Activated naive CD4-positive, alpha-beta T cell treated with anti-CD3 and anti-CD28 coated beads for 36 hours (primary cell): ENCODE measurements around the gene SNORC. TPM values are rescaled to one million over a fixed set of nuclear protein-coding genes. Genes with fewer than 3 reads are reported as not detected.

Source experiments
- CTCF ChIA-PET: fragments of 350-600 bp; sonication (Branson Sonifier 250); formaldehyde crosslinking; loops from one replicate; lab custom pipeline; 2021; ENCODE audit warnings: antibody characterized with exemption; lab: Charles Lee
- DNase-seq: peaks from one replicate; pipeline ENCODE4 v3.0.0-alpha.2; 2020
- H3K27ac Mint-ChIP-seq: one replicate; pipeline ENCODE4 v1.8.0; 2021; ENCODE audit warnings: mild to moderate bottlenecking, mixed read lengths
- H3K27me3 Mint-ChIP-seq: one replicate; pipeline ENCODE4 v1.8.0; 2021; ENCODE audit warnings: low read depth, mixed read lengths
- H3K36me3 Mint-ChIP-seq: one replicate; pipeline ENCODE4 v1.8.0; 2021; ENCODE audit warnings: low read depth, mixed read lengths
- H3K4me1 Mint-ChIP-seq: one replicate; pipeline ENCODE4 v1.8.0; 2021; ENCODE audit warnings: low read depth, mixed read lengths
- H3K4me3 Mint-ChIP-seq: one replicate; pipeline ENCODE4 v1.8.0; 2021; ENCODE audit warnings: mild to moderate bottlenecking, moderate library complexity, mixed read lengths
- H3K9me3 Mint-ChIP-seq: one replicate; pipeline ENCODE4 v1.8.0; 2021; ENCODE audit warnings: mixed read lengths
- intact Hi-C: fragments of 100-400 bp; cut with micrococcal nuclease; formaldehyde crosslinking; loops from one replicate; pipeline ENCODE4 v1.15.1; 2023
- total RNA-seq, 2 experiments: library from RNA; stranded (reverse); gene quantifications; one replicate each; pipeline ENCODE4 v1.2.3, GENCODE V29; 2021

The SNORC gene
- total RNA-seq, 2 experiments from 2014 or later = 0.72 to 1.1 TPM

DNA sequence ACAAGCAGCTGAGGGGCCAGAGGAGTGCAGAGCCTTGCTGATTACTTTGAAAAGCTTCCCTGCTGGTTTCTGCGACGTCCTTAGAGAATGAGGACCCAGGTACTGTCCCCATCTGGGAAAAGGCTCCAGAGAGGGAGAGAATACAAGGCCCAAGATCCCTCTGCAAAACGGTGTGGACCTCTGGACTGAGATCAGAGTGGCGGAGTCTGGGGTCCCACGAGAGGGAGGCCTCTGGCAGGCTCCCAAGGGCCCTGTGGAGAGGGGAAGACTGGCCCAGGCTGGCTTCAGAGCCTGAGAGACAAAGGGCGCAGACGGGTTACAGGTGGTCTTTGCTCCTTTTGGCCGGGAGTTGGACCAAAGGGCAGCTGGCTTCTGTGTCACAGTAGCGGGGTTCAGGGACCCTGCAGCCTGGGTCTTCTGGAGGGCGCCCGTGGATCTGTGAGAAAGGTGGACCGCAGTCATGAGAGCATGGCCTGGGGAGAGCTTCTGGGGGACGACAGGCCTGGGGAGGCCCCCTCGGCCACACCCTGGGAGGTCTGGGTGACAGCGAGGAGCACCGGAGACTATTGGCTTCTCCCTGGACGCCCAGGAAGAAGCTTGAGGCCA is 805 bp downstream of the SNORC start:
- Mint-ChIP-seq H3K27me3 (peaks cover 14% of the 10 kb centered on the region), H3K27ac (no peak overlapping the region), H3K9me3 (no peaks in the 10 kb centered on the region), H3K4me1 (peaks cover 8% of the 10 kb centered on the region), H3K4me3 (no peak overlapping the region), H3K36me3 (no peaks in the 10 kb centered on the region)
- CTCF ChIA-PET = interaction anchor here (0.6 to 0.7 kb wide), 2 partner anchors 264 to 361 kb away, joined by 3 read pairs; no protein-coding TSS in a partner anchor
- intact Hi-C loops = no loop called here
- no peak for DNase-seq

- no peaks in the 10 kb centered on the region for H3K9me3 Mint-ChIP-seq
- peaks cover 14% of the 10 kb centered on the region for H3K27me3 Mint-ChIP-seq
- H3K36me3 Mint-ChIP-seq = no peaks in the 10 kb centered on the region
- CTCF ChIA-PET = interaction anchor here (0.7 kb wide), 1 partner anchor 264 kb away, joined by 3 read pairs; no protein-coding TSS in a partner anchor
- H3K4me1 Mint-ChIP-seq = peaks cover 8% of the 10 kb centered on the region
- DNase-seq = no peak
- intact Hi-C loops = no loop called here
- no peak overlapping the region for H3K4me3 Mint-ChIP-seq
- no peak overlapping the region for H3K27ac Mint-ChIP-seq
Measured at GRCh38 chr2:232871418-232871834, 1.4 kb downstream of the SNORC start.

DNA sequence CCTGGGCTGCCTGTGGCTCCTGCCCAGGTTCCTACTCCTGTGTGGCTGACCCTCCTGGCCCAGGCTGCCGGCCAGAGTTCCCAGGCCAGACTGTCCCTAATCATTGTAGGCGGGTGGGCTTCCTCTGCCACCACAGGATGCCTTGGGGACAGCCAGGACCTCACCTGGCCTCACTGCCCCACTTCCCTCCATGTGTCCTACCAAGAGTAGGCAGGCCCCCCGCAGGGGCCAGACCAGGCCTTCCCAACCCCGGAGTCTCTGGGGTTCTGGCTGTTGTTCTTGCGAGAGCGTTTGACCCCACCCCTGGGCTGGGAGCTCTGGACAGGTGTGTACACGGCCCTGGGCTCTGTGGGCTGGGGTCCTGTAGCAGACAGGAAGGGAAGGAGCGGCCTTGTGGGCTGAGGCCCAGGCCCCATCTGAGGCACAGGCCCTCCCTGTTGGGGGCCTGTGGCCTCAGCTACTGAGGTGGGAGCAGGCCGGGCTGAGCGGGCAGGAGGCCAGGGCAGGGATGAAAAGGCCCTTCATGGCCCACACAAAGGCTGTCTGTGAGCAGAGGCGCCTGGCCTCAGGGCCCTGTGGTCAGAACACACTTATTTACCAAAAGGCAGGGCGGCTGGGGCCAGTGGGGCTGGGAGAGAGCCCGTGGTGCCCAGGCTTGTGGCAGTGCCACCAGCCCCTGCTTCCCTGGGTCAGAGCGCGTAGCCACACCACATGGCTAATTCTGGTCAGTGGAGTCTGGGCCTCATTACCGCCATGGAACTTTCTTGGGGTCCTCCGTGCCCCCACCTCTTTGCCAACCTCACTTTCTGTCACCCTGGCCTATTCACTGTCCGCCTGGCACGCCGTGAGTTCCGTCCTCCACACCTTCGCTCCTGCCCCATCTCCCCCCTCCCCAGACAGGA is 2.0 kb downstream of the SNORC start:
- Mint-ChIP-seq H3K27me3 (peaks cover 14% of the 10 kb centered on the region), H3K4me3 (no peak overlapping the region), H3K36me3 (no peaks in the 10 kb centered on the region), H3K4me1 (peaks cover 8% of the 10 kb centered on the region), H3K9me3 (no peaks in the 10 kb centered on the region), H3K27ac (no peak overlapping the region)
- DNase-seq = no peak
- CTCF ChIA-PET = no interaction called here
- intact Hi-C loops = no loop called here

DNA sequence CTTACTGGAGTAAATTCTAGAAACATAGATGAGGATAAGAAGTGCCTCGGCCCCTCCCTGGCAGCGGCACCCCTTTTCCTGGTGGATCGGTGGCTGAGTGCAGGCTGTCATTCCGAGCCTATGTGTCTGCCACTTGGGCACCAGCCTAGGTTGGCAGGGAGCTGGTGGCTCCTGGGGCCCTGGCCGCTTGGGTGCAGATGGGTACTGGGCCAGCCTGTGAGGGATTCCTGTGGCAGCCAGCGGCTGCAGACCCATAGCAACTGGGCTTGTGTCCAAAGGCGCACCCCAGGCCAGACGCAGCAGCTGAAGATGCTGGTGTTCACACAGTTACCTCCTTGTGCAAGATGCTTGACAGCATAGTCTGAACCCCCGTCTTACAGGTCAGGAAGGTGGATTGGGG is 2.8 kb downstream of the SNORC start:
- no peaks in the 10 kb centered on the region for H3K9me3 Mint-ChIP-seq
- CTCF ChIA-PET = no interaction called here
- H3K27ac Mint-ChIP-seq = no peak overlapping the region
- H3K4me1 Mint-ChIP-seq = peaks cover 8% of the 10 kb centered on the region
- DNase-seq = no peak
- H3K36me3 Mint-ChIP-seq = no peaks in the 10 kb centered on the region
- peaks cover 18% of the 10 kb centered on the region for H3K27me3 Mint-ChIP-seq
- intact Hi-C loops = no loop called here
- H3K4me3 Mint-ChIP-seq = no peak overlapping the region

GRCh38 chr2:232873292-232873908 is 3.3 kb downstream of the SNORC start:
- peaks cover 8% of the 10 kb centered on the region for H3K4me1 Mint-ChIP-seq
- CTCF ChIA-PET = no interaction called here
- no peak for DNase-seq
- no peak overlapping the region for H3K4me3 Mint-ChIP-seq
- no peaks in the 10 kb centered on the region for H3K36me3 Mint-ChIP-seq
- H3K27ac Mint-ChIP-seq = no peak overlapping the region
- peaks cover 20% of the 10 kb centered on the region for H3K27me3 Mint-ChIP-seq
- intact Hi-C loops = no loop called here
- no peaks in the 10 kb centered on the region for H3K9me3 Mint-ChIP-seq

DNA sequence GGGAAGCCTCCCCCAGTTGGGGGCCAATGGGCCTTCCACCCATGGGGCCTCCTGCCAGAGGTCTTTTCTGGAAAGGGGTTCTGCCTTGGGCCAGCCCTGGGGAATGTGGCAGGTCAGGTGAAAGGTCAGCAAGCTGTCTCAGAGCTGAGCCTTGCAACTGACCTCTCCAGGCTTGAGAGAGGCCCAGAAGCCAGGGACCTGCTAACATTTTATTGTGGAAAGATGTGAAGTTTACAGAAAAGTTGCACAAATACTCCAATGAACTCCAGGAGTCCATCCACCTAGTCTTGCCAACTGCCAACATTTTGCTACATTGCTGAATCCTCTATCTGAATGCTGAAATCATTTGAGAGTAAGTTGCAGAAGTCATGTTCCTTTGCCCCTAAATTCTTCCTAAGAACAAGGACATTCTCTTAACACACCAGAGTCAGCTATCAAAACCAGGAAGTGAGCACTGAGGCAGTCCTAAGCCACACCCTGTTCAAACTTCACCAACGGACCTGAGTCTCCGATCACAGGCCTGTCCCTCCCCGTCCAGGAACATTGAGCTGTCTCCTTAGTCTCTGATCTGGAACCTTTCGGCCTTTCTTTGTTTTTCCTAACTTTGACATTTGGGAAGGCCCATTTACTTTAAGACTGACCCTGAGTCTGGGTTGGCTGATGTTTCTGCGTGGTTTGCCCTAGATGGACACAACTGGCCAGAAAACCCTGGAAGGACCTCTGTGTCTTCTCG is 4.0 kb downstream of the SNORC start:
- H3K4me3 Mint-ChIP-seq = no peak overlapping the region
- no peaks in the 10 kb centered on the region for H3K9me3 Mint-ChIP-seq
- peaks cover 8% of the 10 kb centered on the region for H3K4me1 Mint-ChIP-seq
- no peaks in the 10 kb centered on the region for H3K36me3 Mint-ChIP-seq
- H3K27ac Mint-ChIP-seq = no peak overlapping the region
- CTCF ChIA-PET = no interaction called here
- intact Hi-C loops = no loop called here
- no peak for DNase-seq
- H3K27me3 Mint-ChIP-seq = peaks cover 20% of the 10 kb centered on the region

- Mint-ChIP-seq H3K4me3 (peak overlapping the region; percentile 56), H3K4me1 (peaks cover 8% of the 10 kb centered on the region), H3K27me3 (peaks cover 20% of the 10 kb centered on the region), H3K36me3 (no peaks in the 10 kb centered on the region), H3K9me3 (no peaks in the 10 kb centered on the region), H3K27ac (no peak overlapping the region)
- DNase-seq = no peak
- CTCF ChIA-PET = no interaction called here
- intact Hi-C loops = no loop called here
Measured at GRCh38 chr2:232874677-232875223, 4.7 kb downstream of the SNORC start.

GRCh38 chr2:232875256-232876121 is 5.4 kb downstream of the SNORC start:
- Mint-ChIP-seq H3K36me3 (no peaks in the 10 kb centered on the region), H3K9me3 (no peaks in the 10 kb centered on the region), H3K4me3 (peak overlapping the region; percentile 56), H3K27ac (no peak overlapping the region), H3K27me3 (peaks cover 20% of the 10 kb centered on the region), H3K4me1 (peaks cover 8% of the 10 kb centered on the region)
- CTCF ChIA-PET = no interaction called here
- peak; percentile 10 for DNase-seq
- intact Hi-C loops = loop anchor here (2.0 kb wide), 1 partner anchor 179 kb away; no protein-coding TSS in a partner anchor

GRCh38 chr2:232876161-232876977 is 6.3 kb downstream of the SNORC start:
- H3K4me1 Mint-ChIP-seq = peaks cover 8% of the 10 kb centered on the region
- peak overlapping the region; percentile 39 for H3K4me3 Mint-ChIP-seq
- no peaks in the 10 kb centered on the region for H3K9me3 Mint-ChIP-seq
- H3K36me3 Mint-ChIP-seq = no peaks in the 10 kb centered on the region
- intact Hi-C loops = loop anchor here (2.0 kb wide), 1 partner anchor 178 kb away; no protein-coding TSS in a partner anchor
- no peak overlapping the region for H3K27ac Mint-ChIP-seq
- CTCF ChIA-PET = no interaction called here
- DNase-seq = peak; percentile 19
- H3K27me3 Mint-ChIP-seq = peaks cover 20% of the 10 kb centered on the region

GRCh38 chr2:232876978-232877441 is 6.9 kb downstream of the SNORC start:
- Mint-ChIP-seq H3K9me3 (no peaks in the 10 kb centered on the region), H3K4me1 (peaks cover 8% of the 10 kb centered on the region), H3K27ac (no peak overlapping the region), H3K4me3 (peak overlapping the region; percentile 45), H3K36me3 (no peaks in the 10 kb centered on the region), H3K27me3 (peaks cover 20% of the 10 kb centered on the region)
- CTCF ChIA-PET = interaction anchor here (0.7 kb wide), 1 partner anchor 178 kb away, joined by 4 read pairs; no protein-coding TSS in a partner anchor
- DNase-seq = no peak
- intact Hi-C loops = loop anchor here (2.0 kb wide), 1 partner anchor 178 kb away; no protein-coding TSS in a partner anchor
